HG02588 (cell line): ENCODE results near the gene LRRTM4.
"Not testable (repeated sequence)": the region's sequence is repeated elsewhere in the genome, so short reads cannot be mapped to it uniquely, and the experiment has no call there.

Experiments used
- ATAC-seq: cut with Tn5 transposase; IDR thresholded peaks from one replicate; pipeline ENCODE4 v1.9.1; 2021; ENCODE audit warnings: mild to moderate bottlenecking, moderate library complexity; ENCODE audit not compliant: unreplicated experiment

LRRTM4 gene

DNA sequence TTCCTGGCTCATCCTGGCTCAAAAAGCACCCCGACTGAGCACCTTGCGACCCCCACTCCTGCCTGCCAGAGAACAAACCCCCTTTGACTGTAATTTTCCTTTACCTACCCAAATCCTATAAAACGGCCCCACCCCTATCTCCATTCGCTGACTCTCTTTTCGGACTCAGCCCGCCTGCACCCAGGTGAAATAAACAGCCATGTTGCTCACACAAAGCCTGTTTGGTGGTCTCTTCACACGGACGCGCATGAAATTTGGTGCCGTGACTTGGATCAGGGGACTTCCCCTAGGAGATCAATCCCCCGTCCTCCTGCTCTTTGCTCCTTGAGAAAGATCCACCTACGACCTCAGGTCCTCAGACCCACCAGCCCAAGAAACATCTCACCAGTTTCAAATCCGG lies 433.8 kb downstream of the LRRTM4 start:
- ATAC-seq = not testable (repeated sequence)

DNA sequence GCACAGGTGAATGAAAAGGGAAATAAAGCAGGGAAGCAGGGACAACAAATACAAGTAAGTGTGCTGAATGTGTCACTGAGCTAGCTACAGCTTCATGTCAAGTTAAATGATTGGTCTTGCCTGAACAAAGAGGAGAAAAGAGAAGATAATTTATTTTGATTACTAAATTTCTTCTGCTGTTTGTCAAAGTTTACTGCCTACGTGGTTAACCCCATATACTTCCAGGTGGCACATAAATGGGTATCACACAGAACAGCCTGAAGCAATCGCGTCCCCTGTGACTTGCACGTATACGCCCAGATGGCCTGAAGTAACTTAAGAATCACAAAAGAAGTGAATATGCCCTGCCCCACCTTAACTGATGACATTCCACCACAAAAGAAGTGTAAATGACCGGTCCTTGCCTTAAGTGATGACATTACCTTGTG lies 434.2 kb downstream of the LRRTM4 start:
- ATAC-seq = no peak

DNA sequence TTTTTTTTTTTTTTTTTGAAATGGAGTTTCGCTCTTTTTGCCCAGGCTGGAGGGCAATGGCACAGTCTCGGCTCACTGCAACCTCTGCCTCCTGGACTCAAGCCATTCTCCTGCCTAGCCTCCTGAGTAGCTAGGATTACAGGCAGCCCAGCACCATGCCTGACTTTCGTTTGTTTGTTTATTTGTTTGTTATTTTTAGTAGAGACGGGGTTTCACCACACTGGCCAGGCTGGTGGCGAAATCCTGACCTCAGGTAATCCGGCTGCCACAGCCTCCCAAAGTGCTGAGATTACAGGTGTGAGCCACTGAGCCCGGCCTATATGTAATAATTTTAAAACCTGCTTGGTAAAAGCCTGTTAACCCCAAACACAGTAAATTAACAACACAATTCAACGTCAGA lies 435.7 kb downstream of the LRRTM4 start:
- no peak for ATAC-seq

- no peak for ATAC-seq
Measured at GRCh38 chr2:77086051-77086450, 436.1 kb downstream of the LRRTM4 start.

GRCh38 chr2:77085561-77085960 lies 436.6 kb downstream of the LRRTM4 start:
- ATAC-seq = no peak

GRCh38 chr2:77081597-77081996 lies 440.6 kb downstream of the LRRTM4 start:
- ATAC-seq = no peak

DNA sequence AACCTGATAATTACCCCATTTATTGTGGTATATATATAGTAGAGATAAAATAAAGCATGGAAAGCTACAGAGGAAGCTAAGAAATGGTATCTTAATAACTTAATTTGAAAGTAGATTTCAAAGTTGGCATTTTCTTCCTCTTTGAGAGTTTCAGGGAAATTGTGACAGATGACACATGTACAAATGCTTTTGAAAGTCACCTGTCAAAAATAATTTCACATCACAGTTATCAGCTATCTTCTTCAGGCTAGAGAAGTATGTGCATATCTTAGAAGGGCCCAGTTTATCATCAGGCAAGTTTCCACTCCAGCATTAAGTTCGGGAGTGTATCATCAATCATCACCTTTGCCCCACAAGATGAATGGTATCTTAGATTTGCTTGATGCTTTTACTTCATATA lies 457.9 kb downstream of the LRRTM4 start:
- no peak for ATAC-seq

GRCh38 chr2:77054938-77055337 lies 467.2 kb downstream of the LRRTM4 start:
- no peak for ATAC-seq

DNA sequence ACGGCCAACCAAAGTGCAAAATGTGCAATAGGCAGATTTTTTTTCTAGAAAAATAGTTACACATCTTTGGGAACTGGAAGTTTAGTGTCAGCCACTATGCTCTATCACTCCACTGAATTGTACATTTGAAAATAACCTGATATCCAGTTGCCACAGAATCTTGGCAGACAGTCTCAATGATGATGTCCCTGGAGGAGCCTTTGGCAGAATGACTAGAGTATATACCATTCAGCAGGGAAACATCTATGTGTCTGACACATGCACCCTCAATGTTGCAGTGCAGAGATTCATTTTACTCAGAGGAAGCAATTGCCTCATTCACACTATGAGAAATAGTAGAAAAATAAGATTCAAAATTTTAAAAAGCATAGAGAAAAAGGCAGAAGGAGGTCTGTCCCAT lies 475.8 kb downstream of the LRRTM4 start:
- no peak for ATAC-seq

GRCh38 chr2:77045456-77045855 lies 476.7 kb downstream of the LRRTM4 start:
- ATAC-seq = not testable (repeated sequence)

- no peak for ATAC-seq
Measured at GRCh38 chr2:77034445-77034844, 487.7 kb downstream of the LRRTM4 start.

DNA sequence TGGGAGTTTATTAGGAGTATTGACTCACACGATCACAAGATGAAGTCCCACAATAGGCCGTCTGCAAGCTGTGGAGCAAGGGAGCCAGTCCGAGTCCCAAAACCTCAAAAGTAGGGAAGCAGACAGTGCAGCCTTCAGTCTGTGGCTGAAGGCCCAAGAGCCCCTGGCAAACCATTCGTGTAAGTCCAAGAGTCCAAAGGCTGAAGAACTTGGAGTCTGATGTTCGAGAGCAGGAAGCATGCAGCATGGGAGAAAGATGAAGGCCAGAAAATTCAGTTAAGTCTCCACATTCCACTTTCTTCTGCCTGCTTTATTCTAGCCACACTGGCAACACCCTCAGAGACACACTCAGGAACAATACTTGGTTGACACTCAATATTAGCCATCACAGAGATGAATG lies 492.9 kb downstream of the LRRTM4 start:
- not testable (repeated sequence) for ATAC-seq

GRCh38 chr2:77028032-77028600 lies 494.1 kb downstream of the LRRTM4 start:
- no peak for ATAC-seq

DNA sequence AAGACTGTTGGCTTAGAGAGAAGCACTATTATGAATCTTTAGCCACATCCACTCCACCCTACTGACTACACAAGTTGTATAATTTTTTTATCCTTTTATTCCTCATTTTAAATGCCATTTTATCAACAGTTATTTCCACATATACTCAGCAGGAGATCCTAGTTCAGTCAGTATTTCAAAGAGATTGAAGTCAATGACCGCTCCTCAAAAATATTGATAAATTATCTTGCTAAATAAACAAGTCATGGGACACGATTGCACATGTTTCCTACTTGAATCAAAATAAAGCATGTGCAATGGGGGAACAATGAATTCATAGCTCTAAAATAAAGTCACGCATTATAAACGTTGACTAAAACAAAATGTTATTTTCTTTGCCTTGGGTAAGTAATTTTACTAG lies 496.5 kb downstream of the LRRTM4 start:
- no peak for ATAC-seq

- no peak for ATAC-seq
Measured at GRCh38 chr2:77021161-77021560, 501.0 kb downstream of the LRRTM4 start.

DNA sequence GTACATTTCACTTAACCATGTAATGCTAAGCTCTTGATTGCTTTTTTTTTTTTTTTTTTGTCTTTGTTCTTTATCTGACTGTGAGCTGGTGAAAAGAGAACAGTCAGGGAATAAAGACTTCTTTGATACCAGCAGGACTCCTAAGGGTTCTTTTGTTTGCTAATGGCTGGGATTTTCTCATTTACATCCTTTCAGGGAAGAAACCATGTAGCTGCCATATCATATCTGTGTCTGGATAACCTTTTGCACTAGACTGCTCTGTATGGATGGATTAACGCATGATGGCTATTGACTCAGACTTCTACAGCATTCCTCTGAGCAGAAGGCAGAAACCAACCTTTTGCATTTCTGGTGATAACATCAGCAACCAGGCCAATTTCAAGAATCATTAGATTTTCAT lies 504.0 kb downstream of the LRRTM4 start:
- ATAC-seq = no peak

DNA sequence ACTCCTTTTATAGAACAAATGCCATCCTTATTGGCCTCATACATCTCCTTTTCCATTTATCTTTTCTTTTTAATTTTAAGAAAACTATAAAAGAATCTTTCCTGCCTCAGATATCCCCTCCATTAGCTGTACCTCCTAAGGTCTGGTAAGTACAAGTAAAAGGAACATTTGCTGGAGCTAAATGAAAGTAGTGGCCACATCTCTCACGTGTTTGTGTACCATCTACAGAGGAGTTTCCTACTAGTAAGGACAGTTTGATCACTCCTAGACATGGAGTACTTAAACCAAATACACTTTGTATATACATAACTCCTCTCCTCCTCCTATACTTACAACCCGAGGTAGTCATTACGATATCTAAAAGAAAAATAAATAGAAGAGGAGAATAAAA lies 504.8 kb downstream of the LRRTM4 start:
- no peak for ATAC-seq

GRCh38 chr2:77016443-77017354 lies 505.5 kb downstream of the LRRTM4 start:
- no peak for ATAC-seq

- ATAC-seq = no peak
Measured at GRCh38 chr2:77013953-77014352, 508.2 kb downstream of the LRRTM4 start.

DNA sequence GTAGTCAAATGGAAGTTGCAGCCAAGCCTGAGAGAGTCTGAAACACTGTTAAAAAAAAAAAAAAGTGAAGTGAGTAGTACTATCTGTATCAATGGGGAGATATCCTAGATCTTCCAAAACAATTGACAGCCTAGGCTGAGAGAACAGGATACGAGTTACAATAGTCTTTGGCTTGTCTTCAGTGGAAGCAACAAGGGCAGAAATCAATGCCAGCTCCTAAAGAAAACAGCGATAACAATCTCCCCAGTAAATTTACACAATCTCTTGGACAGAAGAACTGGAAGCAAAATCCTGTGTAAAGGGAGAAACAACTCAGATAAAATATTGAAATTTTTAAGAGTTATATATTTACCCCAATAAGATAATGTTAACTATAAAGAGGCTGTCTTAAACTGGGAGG lies 508.7 kb downstream of the LRRTM4 start:
- no peak for ATAC-seq

GRCh38 chr2:77009307-77009706 lies 512.9 kb downstream of the LRRTM4 start:
- no peak for ATAC-seq

DNA sequence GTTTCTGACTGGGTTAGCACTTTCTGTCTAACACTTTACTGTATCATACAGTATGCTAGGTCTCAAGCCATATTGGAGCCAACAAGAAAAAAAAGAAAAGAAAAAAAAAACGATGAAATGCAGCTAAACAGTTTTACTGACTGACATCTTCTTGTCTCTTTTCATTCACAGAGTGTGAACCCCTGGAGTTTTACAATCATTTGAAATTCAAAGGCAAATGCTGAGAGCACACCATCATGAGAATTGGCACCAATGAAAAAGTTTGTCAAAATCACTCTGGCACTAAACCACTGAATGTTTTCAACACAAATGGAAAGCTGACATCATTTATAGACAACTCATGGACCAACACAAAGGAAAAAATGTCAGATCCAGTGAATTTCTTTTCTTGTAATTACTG lies 513.3 kb downstream of the LRRTM4 start:
- ATAC-seq = no peak
